ENCODE measurements around the gene TPH2. TPM values are rescaled to one million over a fixed set of nuclear protein-coding genes. Genes with fewer than 3 reads are reported as not detected.

The TPH2 gene
- total and polyA plus RNA-seq, 2 of the 13 experiments (the other 11 are each of a cell fraction or from before 2014, with no cell fraction given): not detected

DNA sequence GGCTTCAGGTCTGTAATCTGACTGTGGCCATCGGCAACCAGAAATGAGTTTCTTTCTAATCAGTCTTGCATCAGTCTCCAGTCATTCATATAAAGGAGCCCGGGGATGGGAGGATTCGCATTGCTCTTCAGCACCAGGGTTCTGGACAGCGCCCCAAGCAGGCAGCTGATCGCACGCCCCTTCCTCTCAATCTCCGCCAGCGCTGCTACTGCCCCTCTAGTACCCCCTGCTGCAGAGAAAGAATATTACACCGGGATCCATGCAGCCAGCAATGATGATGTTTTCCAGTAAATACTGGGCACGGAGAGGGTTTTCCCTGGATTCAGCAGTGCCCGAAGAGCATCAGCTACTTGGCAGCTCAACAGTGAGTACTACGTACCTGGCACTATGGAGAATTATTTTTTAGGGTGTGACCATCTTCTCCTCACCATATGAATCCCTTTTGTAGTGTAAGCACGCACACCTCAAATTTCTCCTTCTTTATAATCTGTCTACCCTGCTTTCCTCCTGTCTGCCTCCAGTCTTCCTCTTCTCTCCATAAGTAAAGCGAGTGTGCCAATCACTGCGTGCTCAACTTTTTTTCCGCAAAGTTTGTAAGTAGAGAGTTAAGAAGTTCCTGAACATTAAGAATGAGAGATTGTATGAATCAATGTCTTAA is at the start of gene TPH2 (continued):
- TF ChIP-seq, protein P1, sequence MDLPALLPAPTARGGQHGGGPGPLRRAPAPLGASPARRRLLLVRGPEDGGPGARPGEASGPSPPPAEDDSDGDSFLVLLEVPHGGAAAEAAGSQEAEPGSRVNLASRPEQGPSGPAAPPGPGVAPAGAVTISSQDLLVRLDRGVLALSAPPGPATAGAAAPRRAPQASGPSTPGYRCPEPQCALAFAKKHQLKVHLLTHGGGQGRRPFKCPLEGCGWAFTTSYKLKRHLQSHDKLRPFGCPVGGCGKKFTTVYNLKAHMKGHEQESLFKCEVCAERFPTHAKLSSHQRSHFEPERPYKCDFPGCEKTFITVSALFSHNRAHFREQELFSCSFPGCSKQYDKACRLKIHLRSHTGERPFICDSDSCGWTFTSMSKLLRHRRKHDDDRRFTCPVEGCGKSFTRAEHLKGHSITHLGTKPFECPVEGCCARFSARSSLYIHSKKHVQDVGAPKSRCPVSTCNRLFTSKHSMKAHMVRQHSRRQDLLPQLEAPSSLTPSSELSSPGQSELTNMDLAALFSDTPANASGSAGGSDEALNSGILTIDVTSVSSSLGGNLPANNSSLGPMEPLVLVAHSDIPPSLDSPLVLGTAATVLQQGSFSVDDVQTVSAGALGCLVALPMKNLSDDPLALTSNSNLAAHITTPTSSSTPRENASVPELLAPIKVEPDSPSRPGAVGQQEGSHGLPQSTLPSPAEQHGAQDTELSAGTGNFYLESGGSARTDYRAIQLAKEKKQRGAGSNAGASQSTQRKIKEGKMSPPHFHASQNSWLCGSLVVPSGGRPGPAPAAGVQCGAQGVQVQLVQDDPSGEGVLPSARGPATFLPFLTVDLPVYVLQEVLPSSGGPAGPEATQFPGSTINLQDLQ (CRISPR knock-in tag; IDR thresholded peaks at IDR 0.05): no peak
- TF ChIP-seq NONO (IDR thresholded peaks at IDR 0.05): no peak
- no peak for TF ChIP-seq NONO (CRISPR knock-in tag; conservative IDR thresholded peaks at IDR 0.05)
- 0 out of 2 replicates have a peak, but pooled peaks have one; percentile 12 for TF ChIP-seq ZNF7 (CRISPR knock-in tag; IDR thresholded peaks at IDR 0.05)
- 0 out of 2 replicates have a peak, but pooled peaks have one; percentile 65 for TF ChIP-seq ZNF543 (CRISPR knock-in tag; IDR thresholded peaks at IDR 0.05)
- TF ChIP-seq RAD21 (CRISPR knock-in tag; IDR thresholded peaks at IDR 0.05): peak; percentile 82
- peak; percentile 99; the same call in 1 of the 2 replicates for TF ChIP-seq EHMT2 (IDR thresholded peaks at IDR 0.05; ENCODE audit: borderline replicate concordance, low read depth, low read length)
- TF ChIP-seq KDM1A (CRISPR knock-in tag; IDR thresholded peaks at IDR 0.05): no peak
- TF ChIP-seq, protein P2, sequence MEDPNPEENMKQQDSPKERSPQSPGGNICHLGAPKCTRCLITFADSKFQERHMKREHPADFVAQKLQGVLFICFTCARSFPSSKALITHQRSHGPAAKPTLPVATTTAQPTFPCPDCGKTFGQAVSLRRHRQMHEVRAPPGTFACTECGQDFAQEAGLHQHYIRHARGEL (CRISPR knock-in tag; IDR thresholded peaks at IDR 0.05): no peak
- TF ChIP-seq DR1 (CRISPR knock-in tag; IDR thresholded peaks at IDR 0.05): no peak
- TF ChIP-seq ZNF10 (CRISPR knock-in tag; IDR thresholded peaks at IDR 0.05; ENCODE audit: borderline replicate concordance, low read depth): no peak
- no peak for TF ChIP-seq ZNF225 (CRISPR knock-in tag; IDR thresholded peaks at IDR 0.05)
- TF ChIP-seq ISL2 (CRISPR knock-in tag; IDR thresholded peaks at IDR 0.05): 0 out of 2 replicates have a peak, but pooled peaks have one; percentile 33
- TF ChIP-seq KMT2B (CRISPR knock-in tag; IDR thresholded peaks at IDR 0.05): peak; percentile 61; the same call in 1 of the 2 replicates
- TF ChIP-seq, protein P3, sequence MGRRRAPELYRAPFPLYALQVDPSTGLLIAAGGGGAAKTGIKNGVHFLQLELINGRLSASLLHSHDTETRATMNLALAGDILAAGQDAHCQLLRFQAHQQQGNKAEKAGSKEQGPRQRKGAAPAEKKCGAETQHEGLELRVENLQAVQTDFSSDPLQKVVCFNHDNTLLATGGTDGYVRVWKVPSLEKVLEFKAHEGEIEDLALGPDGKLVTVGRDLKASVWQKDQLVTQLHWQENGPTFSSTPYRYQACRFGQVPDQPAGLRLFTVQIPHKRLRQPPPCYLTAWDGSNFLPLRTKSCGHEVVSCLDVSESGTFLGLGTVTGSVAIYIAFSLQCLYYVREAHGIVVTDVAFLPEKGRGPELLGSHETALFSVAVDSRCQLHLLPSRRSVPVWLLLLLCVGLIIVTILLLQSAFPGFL (CRISPR knock-in tag; IDR thresholded peaks at IDR 0.05): no peak
- peak; percentile 52 for TF ChIP-seq NCOA2 (CRISPR knock-in tag; IDR thresholded peaks at IDR 0.05)
- peak; percentile 65; the same call in 1 of the 2 replicates for TF ChIP-seq ZNF350 (CRISPR knock-in tag; IDR thresholded peaks at IDR 0.05; ENCODE audit: borderline replicate concordance, low read depth)
- TF ChIP-seq, protein P4, sequence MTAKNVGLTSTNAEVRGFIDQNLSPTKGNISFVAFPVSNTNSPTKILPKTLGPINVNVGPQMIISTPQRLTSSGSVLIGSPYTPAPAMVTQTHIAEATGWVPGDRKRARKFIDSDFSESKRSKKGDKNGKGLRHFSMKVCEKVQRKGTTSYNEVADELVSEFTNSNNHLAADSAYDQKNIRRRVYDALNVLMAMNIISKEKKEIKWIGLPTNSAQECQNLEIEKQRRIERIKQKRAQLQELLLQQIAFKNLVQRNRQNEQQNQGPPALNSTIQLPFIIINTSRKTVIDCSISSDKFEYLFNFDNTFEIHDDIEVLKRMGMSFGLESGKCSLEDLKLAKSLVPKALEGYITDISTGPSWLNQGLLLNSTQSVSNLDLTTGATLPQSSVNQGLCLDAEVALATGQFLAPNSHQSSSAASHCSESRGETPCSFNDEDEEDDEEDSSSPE (CRISPR knock-in tag; IDR thresholded peaks at IDR 0.05): no peak
- TF ChIP-seq ZBTB3 (CRISPR knock-in tag; IDR thresholded peaks at IDR 0.05; ENCODE audit: borderline replicate concordance, low read depth): no peak
- no peak for TF ChIP-seq NR2F6 (IDR thresholded peaks at IDR 0.05)
- no peak for TF ChIP-seq NR2F6 (CRISPR knock-in tag; IDR thresholded peaks at IDR 0.05)
- no peak for TF ChIP-seq ZNF136 (CRISPR knock-in tag; IDR thresholded peaks at IDR 0.05; ENCODE audit: low read depth)
- TF ChIP-seq ZBTB7B (CRISPR knock-in tag; IDR thresholded peaks at IDR 0.05): peak; percentile 70; the same call in 1 of the 2 replicates
- TF ChIP-seq, protein P5, sequence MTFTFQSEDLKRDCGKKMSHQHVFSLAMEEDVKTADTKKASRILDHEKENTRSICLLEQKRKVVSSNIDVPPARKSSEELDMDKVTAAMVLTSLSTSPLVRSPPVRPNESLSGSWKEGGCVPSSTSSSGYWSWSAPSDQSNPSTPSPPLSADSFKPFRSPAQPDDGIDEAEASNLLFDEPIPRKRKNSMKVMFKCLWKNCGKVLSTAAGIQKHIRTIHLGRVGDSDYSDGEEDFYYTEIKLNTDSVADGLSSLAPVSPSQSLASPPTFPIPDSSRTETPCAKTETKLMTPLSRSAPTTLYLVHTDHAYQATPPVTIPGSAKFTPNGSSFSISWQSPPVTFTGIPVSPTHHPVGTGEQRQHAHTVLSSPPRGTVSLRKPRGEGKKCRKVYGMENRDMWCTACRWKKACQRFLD (CRISPR knock-in tag; IDR thresholded peaks at IDR 0.05; ENCODE audit: borderline replicate concordance): 0 out of 2 replicates have a peak, but pooled peaks have one; percentile 39
- peak; percentile 71; the same call in 1 of the 2 replicates for TF ChIP-seq KDM4B (CRISPR knock-in tag; IDR thresholded peaks at IDR 0.05)

Measured in HepG2 (cell line).